Measurements from ENCODE around the gene CD44.

GRCh38 chr11:35150454-35150853 is 11.5 kb downstream of the CD44 start:
- TF ChIP-seq CTCF (IDR thresholded peaks at IDR 0.05) (no peak), POLR2AphosphoS5 (IDR thresholded peaks at IDR 0.05) (no peak), POLR2A (IDR thresholded peaks at IDR 0.05) (no peak)
